H1 (cell line): ENCODE data around the gene C13orf42. TPM values are rescaled to one million over a fixed set of nuclear protein-coding genes. Genes with fewer than 3 reads are reported as not detected.
A peak's percentile ranks its signal among the peaks of the same experiment; 100 is the strongest.

Experiments used
- BACH1 ChIP-seq: IDR thresholded peaks from 2 replicates; pipeline ENCODE4 v1.6.1; 2012; ENCODE audit warnings: low read length, improper control_type of control experiment
- BCL11A ChIP-seq, 2 experiments: IDR thresholded peaks; one replicate each; pipeline ENCODE4 v1.6.1; 2011; ENCODE audit warnings: low read depth in 2 of 2, low read length in 2 of 2, mild to moderate bottlenecking in 2 of 2
- BRCA1 ChIP-seq: IDR thresholded peaks from 2 replicates; pipeline ENCODE4 v1.6.1; 2012; ENCODE audit warnings: low read depth, low read length, improper control_type of control experiment
- CEBPB ChIP-seq: IDR thresholded peaks from 2 replicates; pipeline ENCODE4 v1.6.1; 2012; ENCODE audit warnings: low read depth, low read length
- CHD1 ChIP-seq: IDR thresholded peaks from 2 replicates; pipeline ENCODE4 v1.6.1; 2012; ENCODE audit warnings: low read depth, low read length, improper control_type of control experiment
- CREB1 ChIP-seq: IDR thresholded peaks from 2 replicates; pipeline ENCODE4 v1.6.1; 2012; ENCODE audit warnings: inconsistent platforms
- E2F6 ChIP-seq: IDR thresholded peaks from 2 replicates; pipeline ENCODE4 v1.6.1; 2012; ENCODE audit warnings: inconsistent platforms
- EP300 ChIP-seq, 2 experiments: IDR thresholded peaks; 1 replicate in 1 of 2; 2 replicates in 1 of 2; pipeline ENCODE4 v1.6.1; 2011 to 2012; ENCODE audit warnings: low read depth in 2 of 2, low read length in 2 of 2, mild to moderate bottlenecking in 2 of 2, borderline replicate concordance in 1 of 2, inconsistent platforms in 1 of 2, moderate library complexity in 1 of 2
- HDAC6 ChIP-seq: IDR thresholded peaks from one replicate; pipeline ENCODE4 v1.7.1; 2012; ENCODE audit warnings: low read depth, mild to moderate bottlenecking, inconsistent platforms, low read length, moderate library complexity
- KDM1A ChIP-seq: fragments of 200-600, 300-600 bp; sonication (generic); IDR thresholded peaks from 2 replicates; pipeline ENCODE4 v1.7.1; 2016; ENCODE audit warnings: mild to moderate bottlenecking, low read length, borderline replicate concordance
- MAFK ChIP-seq: IDR thresholded peaks from 2 replicates; pipeline ENCODE4 v1.6.1; 2012; ENCODE audit warnings: low read depth, mild to moderate bottlenecking, improper control_type of control experiment, low read length
- MAX ChIP-seq: IDR thresholded peaks from 2 replicates; pipeline ENCODE4 v1.6.1; 2012; ENCODE audit warnings: inconsistent platforms
- PHF8 ChIP-seq: fragments of 200-600 bp; sonication (generic); conservative IDR thresholded peaks from 2 replicates; pipeline ENCODE4 v1.7.1; 2012; ENCODE audit warnings: low read depth, mild to moderate bottlenecking, inconsistent platforms, low read length, moderate library complexity
- RFX5 ChIP-seq: IDR thresholded peaks from 2 replicates; pipeline ENCODE4 v1.6.1; 2011; ENCODE audit warnings: low read depth, low read length, improper control_type of control experiment, borderline replicate concordance
- SAP30 ChIP-seq: fragments of 300-600 bp; sonication (generic); IDR thresholded peaks from 2 replicates; pipeline ENCODE4 v1.7.1; 2012; ENCODE audit warnings: low read length, moderate library complexity, mild to moderate bottlenecking, inconsistent platforms; ENCODE audit not compliant: insufficient read depth, insufficient replicate concordance
- SP2 ChIP-seq: IDR thresholded peaks from 2 replicates; pipeline ENCODE4 v1.6.1; 2012; ENCODE audit warnings: mild to moderate bottlenecking, low read length, inconsistent platforms
- TAF1 ChIP-seq: IDR thresholded peaks from 2 replicates; pipeline ENCODE4 v1.6.1; 2011; ENCODE audit warnings: mild to moderate bottlenecking, low read depth, low read length
- YY1 ChIP-seq: IDR thresholded peaks from 2 replicates; pipeline ENCODE4 v1.6.1; 2011; ENCODE audit warnings: low read depth, mild to moderate bottlenecking, low read length
- polyA plus RNA-seq, 7 experiments: library from polyadenylated mRNA; depleted of rRNA in 3 of 7; stranded (reverse) in 5 of 7; unstranded in 2 of 7; fragments of >200 nt in 5 of 7; fragments of 200-250 nt in 2 of 7; gene quantifications; 1 replicate in 5 of 7; 2 replicates in 1 of 7; 4 replicates in 1 of 7; pipeline versions ENCODE4 v1.2.1 to v1.2.3, GENCODE V29; 2011 to 2013; ENCODE audit warnings: missing spikeins in 2 of 7, mixed read lengths in 2 of 7
- total RNA-seq: library from RNA; stranded (reverse); fragmentation: NEBNext Ultra II Directional; extraction: Animal tissue kit (Norgen Biotek cat#: 25700); gene quantifications from 2 replicates; pipeline ENCODE4 v1.2.1, GENCODE V29; 2021
- TF ChIP-seq, protein P1 (sequence below), 3 experiments: IDR thresholded peaks; 1 replicate in 2 of 3; 2 replicates in 1 of 3; pipeline versions ENCODE4 v1.5.1 to v1.6.1; 2011; ENCODE audit warnings: low read length in 3 of 3, mild to moderate bottlenecking in 3 of 3, inconsistent platforms in 2 of 3, low read depth in 1 of 3, moderate library complexity in 1 of 3; ENCODE audit not compliant: insufficient read depth in 1 of 3; ENCODE audit errors: control extremely low read depth in 1 of 3
- TF ChIP-seq, protein P2 (sequence below): IDR thresholded peaks from 2 replicates; pipeline ENCODE4 v1.6.1; 2011; ENCODE audit warnings: low read length, improper control_type of control experiment

The C13orf42 gene
- total and polyA plus RNA-seq, 2 of the 8 experiments (the other 6 are each of a cell fraction or from before 2014, with no cell fraction given), result 9.9 to 10.1 TPM

DNA sequence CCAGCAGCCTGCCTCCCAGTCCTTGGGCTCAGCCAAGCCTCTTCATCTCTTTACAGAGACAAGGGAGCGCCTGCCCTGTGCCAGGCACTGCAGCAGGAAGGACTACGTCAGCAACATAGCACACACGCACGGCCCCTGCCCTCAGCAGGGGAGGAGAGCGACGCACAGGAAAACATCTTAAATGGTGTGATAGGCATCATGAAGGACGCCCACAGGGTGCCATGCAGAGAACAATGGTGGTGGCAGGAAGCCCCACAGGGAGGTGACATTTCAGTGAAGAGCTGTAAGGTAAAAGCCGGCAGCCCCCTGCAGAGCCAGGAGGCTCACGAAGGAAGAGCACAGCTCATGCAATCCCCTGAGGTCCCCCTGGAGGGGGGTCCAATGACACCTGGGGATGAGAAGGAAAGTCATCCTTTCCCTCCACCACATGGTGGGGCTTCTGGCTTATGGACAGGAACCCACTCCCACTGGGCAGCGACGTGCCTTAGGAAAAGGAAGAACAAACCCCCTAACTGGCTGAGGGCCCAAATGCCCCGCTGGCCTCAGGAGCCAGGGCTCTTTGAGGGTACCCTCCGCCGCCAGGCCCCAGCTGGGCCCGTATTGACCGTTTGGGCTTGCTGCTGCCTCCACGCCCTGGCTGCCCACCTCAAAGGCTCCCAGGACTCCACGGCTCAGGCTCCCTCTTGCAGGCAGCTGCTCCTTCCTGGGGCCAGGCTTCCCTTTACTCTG lies 37.3 kb upstream of the C13orf42 start (continued):
- TF ChIP-seq BACH1 (no peak), RFX5 (no peak), EP300 (IDR thresholded peaks at IDR 0.05; ENCODE audit: borderline replicate concordance in 1 of 2, low read depth in 2 of 2, low read length in 2 of 2) (no peak; a peak in 1 of 3 replicates), CREB1 (peak; percentile 85), BCL11A (IDR thresholded peaks at IDR 0.05; ENCODE audit: low read depth in 2 of 2, low read length in 2 of 2) (peak in 1 of 2 experiments; percentile 73), KDM1A (peak; percentile 27; the same call in 1 of the 2 replicates), E2F6 (peak; percentile 36; the same call in 1 of the 2 replicates), PHF8 (0 out of 2 replicates have a peak, but pooled peaks have one; percentile 24), HDAC6 (no peak), SAP30 (no peak), MAX (no peak; the same call in 1 of the 2 replicates), CHD1 (no peak), CEBPB (no peak), SP2 (no peak), TAF1 (no peak), MAFK (no peak), BRCA1 (no peak), YY1 (peak; percentile 25; the same call in 1 of the 2 replicates)
- TF ChIP-seq, protein P1, sequence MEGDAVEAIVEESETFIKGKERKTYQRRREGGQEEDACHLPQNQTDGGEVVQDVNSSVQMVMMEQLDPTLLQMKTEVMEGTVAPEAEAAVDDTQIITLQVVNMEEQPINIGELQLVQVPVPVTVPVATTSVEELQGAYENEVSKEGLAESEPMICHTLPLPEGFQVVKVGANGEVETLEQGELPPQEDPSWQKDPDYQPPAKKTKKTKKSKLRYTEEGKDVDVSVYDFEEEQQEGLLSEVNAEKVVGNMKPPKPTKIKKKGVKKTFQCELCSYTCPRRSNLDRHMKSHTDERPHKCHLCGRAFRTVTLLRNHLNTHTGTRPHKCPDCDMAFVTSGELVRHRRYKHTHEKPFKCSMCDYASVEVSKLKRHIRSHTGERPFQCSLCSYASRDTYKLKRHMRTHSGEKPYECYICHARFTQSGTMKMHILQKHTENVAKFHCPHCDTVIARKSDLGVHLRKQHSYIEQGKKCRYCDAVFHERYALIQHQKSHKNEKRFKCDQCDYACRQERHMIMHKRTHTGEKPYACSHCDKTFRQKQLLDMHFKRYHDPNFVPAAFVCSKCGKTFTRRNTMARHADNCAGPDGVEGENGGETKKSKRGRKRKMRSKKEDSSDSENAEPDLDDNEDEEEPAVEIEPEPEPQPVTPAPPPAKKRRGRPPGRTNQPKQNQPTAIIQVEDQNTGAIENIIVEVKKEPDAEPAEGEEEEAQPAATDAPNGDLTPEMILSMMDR (IDR thresholded peaks at IDR 0.05; ENCODE audit: control extremely low read depth in 1 of 3, insufficient read depth in 1 of 3, low read depth in 1 of 3, low read length in 3 of 3), result peak in 2 of 3 experiments; percentile 22 to 37; a peak in 3 of 4 replicates
- TF ChIP-seq, protein P2, sequence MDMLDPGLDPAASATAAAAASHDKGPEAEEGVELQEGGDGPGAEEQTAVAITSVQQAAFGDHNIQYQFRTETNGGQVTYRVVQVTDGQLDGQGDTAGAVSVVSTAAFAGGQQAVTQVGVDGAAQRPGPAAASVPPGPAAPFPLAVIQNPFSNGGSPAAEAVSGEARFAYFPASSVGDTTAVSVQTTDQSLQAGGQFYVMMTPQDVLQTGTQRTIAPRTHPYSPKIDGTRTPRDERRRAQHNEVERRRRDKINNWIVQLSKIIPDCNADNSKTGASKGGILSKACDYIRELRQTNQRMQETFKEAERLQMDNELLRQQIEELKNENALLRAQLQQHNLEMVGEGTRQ, result no peak
